DND-41 (cell line): ENCODE measurements around the gene SDK2.

ENCODE experiments used
- ATAC-seq: fragments of 200-7000 bp; cut with Tn5 transposase; 3 replicates; pipeline ENCODE4 v1.9.1; 2021; ENCODE audit warnings: low read depth; ENCODE audit not compliant: insufficient read depth
- DNase-seq: peaks from one replicate; pipeline ENCODE4 v3.0.0-alpha.2; 2020
- H2AFZ ChIP-seq: 2 replicates; pipeline ENCODE4 v1.6.0; 2012; ENCODE audit warnings: low read depth, low read length
- H3K27ac ChIP-seq: 2 replicates; pipeline ENCODE4 v1.5.1; 2012; ENCODE audit warnings: low read length, inconsistent platforms
- H3K27me3 ChIP-seq: fragments of 200-600 bp; sonication (generic); 2 replicates; pipeline ENCODE4 v1.6.0; 2012; ENCODE audit warnings: low read length, mild to moderate bottlenecking, inconsistent platforms; ENCODE audit not compliant: insufficient read depth, poor library complexity
- H3K36me3 ChIP-seq: 2 replicates; pipeline ENCODE4 v1.5.1; 2012; ENCODE audit warnings: low read length, inconsistent platforms; ENCODE audit not compliant: insufficient read depth
- H3K4me1 ChIP-seq: 2 replicates; pipeline ENCODE4 v1.5.1; 2012; ENCODE audit warnings: mild to moderate bottlenecking, low read length; ENCODE audit not compliant: insufficient read depth
- H3K4me2 ChIP-seq: 2 replicates; pipeline ENCODE4 v1.6.0; 2012; ENCODE audit warnings: mild to moderate bottlenecking, moderate library complexity, low read length, inconsistent platforms; ENCODE audit not compliant: insufficient read depth
- H3K4me3 ChIP-seq, 2 experiments: fragments of 200-600 bp in 1 of 2; shearing (Covaris generic) in 1 of 2; 2 replicates each; pipeline ENCODE4 v1.5.1; 2012 to 2016; ENCODE audit warnings: inconsistent platforms in 2 of 2, low read length in 2 of 2, mild to moderate bottlenecking in 2 of 2, low read depth in 1 of 2, moderate library complexity in 1 of 2
- H3K79me2 ChIP-seq: 2 replicates; pipeline ENCODE4 v1.6.0; 2012; ENCODE audit warnings: low read length, inconsistent platforms; ENCODE audit not compliant: insufficient read depth
- H3K9ac ChIP-seq: 2 replicates; pipeline ENCODE4 v1.6.0; 2012; ENCODE audit warnings: low read depth, mild to moderate bottlenecking, inconsistent platforms, low read length, moderate library complexity
- H3K9me3 ChIP-seq: 2 replicates; pipeline ENCODE4 v1.5.1; 2012; ENCODE audit warnings: low read length, moderate library complexity, mild to moderate bottlenecking, inconsistent platforms; ENCODE audit not compliant: insufficient read depth, severe bottlenecking
- H4K20me1 ChIP-seq: 2 replicates; pipeline ENCODE4 v1.6.0; 2012; ENCODE audit warnings: low read length; ENCODE audit not compliant: insufficient read depth
- CTCF ChIP-seq: IDR thresholded peaks from 2 replicates; pipeline ENCODE4 v1.5.1; 2012; ENCODE audit warnings: borderline replicate concordance, low read length, moderate library complexity, mild to moderate bottlenecking; ENCODE audit not compliant: poor library complexity, severe bottlenecking; ENCODE audit errors: extremely low read depth
- EZH2 ChIP-seq: IDR thresholded peaks from 3 replicates; pipeline ENCODE4 v1.6.1; 2012; ENCODE audit warnings: borderline replicate concordance, low read depth, mild to moderate bottlenecking, moderate library complexity, low read length, inconsistent platforms; ENCODE audit not compliant: severe bottlenecking

SDK2 gene

GRCh38 chr17:73471924-73472323 lies 172.3 kb downstream of the SDK2 start:
- DNase-seq = no peak
- Histone ChIP-seq H3K36me3 (no peaks in the 10 kb centered on the region; the same call in 1 of the 2 replicates), H3K27ac (no peak overlapping the region), H3K9ac (no peak overlapping the region), H3K27me3 (no peaks in the 10 kb centered on the region), H3K4me3 (no peak overlapping the region), H3K4me2 (no peak overlapping the region), H3K4me1 (peaks cover 3% of the 10 kb centered on the region; the same call in 1 of the 2 replicates), H4K20me1 (no peaks in the 10 kb centered on the region), H3K79me2 (no peaks in the 10 kb centered on the region), H3K9me3 (peaks cover 8% of the 10 kb centered on the region), H2AFZ (no peak overlapping the region)
- no peak for TF ChIP-seq CTCF
- no peak for TF ChIP-seq EZH2
- no peak for ATAC-seq

- DNase-seq (no peak), ATAC-seq (no peak)
- Histone ChIP-seq H3K79me2 (no peaks in the 10 kb centered on the region), H3K27ac (no peak overlapping the region), H3K4me1 (peaks cover 3% of the 10 kb centered on the region; the same call in 1 of the 2 replicates), H4K20me1 (no peaks in the 10 kb centered on the region), H2AFZ (no peak overlapping the region), H3K9ac (no peak overlapping the region), H3K9me3 (peaks cover 8% of the 10 kb centered on the region), H3K4me3 (no peak overlapping the region), H3K4me2 (no peak overlapping the region), H3K27me3 (no peaks in the 10 kb centered on the region), H3K36me3 (no peaks in the 10 kb centered on the region; the same call in 1 of the 2 replicates)
- TF ChIP-seq CTCF (no peak), EZH2 (no peak)
Measured at GRCh38 chr17:73470316-73470826, 173.9 kb downstream of the SDK2 start.

GRCh38 chr17:73469311-73469710 lies 174.9 kb downstream of the SDK2 start:
- ATAC-seq (no peak), DNase-seq (no peak)
- Histone ChIP-seq H3K9ac (no peak overlapping the region), H3K79me2 (no peaks in the 10 kb centered on the region), H3K4me2 (no peak overlapping the region), H3K4me1 (peaks cover 3% of the 10 kb centered on the region; the same call in 1 of the 2 replicates), H3K4me3 (no peak overlapping the region), H3K9me3 (peaks cover 8% of the 10 kb centered on the region), H4K20me1 (no peaks in the 10 kb centered on the region), H3K27ac (no peak overlapping the region), H3K36me3 (no peaks in the 10 kb centered on the region; the same call in 1 of the 2 replicates), H3K27me3 (no peaks in the 10 kb centered on the region), H2AFZ (no peak overlapping the region)
- TF ChIP-seq EZH2 (no peak), CTCF (no peak)
